HG02884 (cell line): ENCODE results near the gene ZFYVE26.

Experiments
- ATAC-seq: cut with Tn5 transposase; IDR thresholded peaks from one replicate; pipeline ENCODE4 v1.9.1; 2021; ENCODE audit warnings: mild to moderate bottlenecking, moderate library complexity; ENCODE audit not compliant: unreplicated experiment

Gene ZFYVE26

GRCh38 chr14:67817750-67818438 is 1.5 kb upstream of the ZFYVE26 start:
- no peak for ATAC-seq

- ATAC-seq, result no peak
Observed at GRCh38 chr14:67815573-67816225, 691 bp downstream of the ZFYVE26 start.

GRCh38 chr14:67814821-67815220 is 1.6 kb downstream of the ZFYVE26 start:
- ATAC-seq, result no peak

- no peak for ATAC-seq
Observed at GRCh38 chr14:67806246-67806645, 10.1 kb downstream of the ZFYVE26 start.

- ATAC-seq, result no peak
Observed at GRCh38 chr14:67800743-67801142, 15.6 kb downstream of the ZFYVE26 start.

GRCh38 chr14:67798731-67799130 is 17.7 kb downstream of the ZFYVE26 start:
- no peak for ATAC-seq

- no peak for ATAC-seq
Observed at GRCh38 chr14:67787673-67788072, 28.7 kb downstream of the ZFYVE26 start.

GRCh38 chr14:67785270-67786109 is 30.9 kb downstream of the ZFYVE26 start:
- no peak for ATAC-seq

GRCh38 chr14:67784244-67784823 is 32.1 kb downstream of the ZFYVE26 start:
- ATAC-seq, result no peak

GRCh38 chr14:67782090-67782489 is 34.3 kb downstream of the ZFYVE26 start:
- no peak for ATAC-seq

GRCh38 chr14:67778792-67779191 is 37.6 kb downstream of the ZFYVE26 start:
- no peak for ATAC-seq

GRCh38 chr14:67776653-67777322 is 39.6 kb downstream of the ZFYVE26 start:
- ATAC-seq, result no peak

- no peak for ATAC-seq
Observed at GRCh38 chr14:67773844-67774377, 42.5 kb downstream of the ZFYVE26 start.

GRCh38 chr14:67768219-67768618 is 48.2 kb downstream of the ZFYVE26 start:
- no peak for ATAC-seq

- ATAC-seq, result no peak
Observed at GRCh38 chr14:67766035-67766680, 50.2 kb downstream of the ZFYVE26 start.

GRCh38 chr14:67765192-67765834 is 51.1 kb downstream of the ZFYVE26 start:
- ATAC-seq, result no peak

GRCh38 chr14:67764496-67764895 is 51.9 kb downstream of the ZFYVE26 start:
- ATAC-seq, result no peak

GRCh38 chr14:67763158-67763822 is 53.1 kb downstream of the ZFYVE26 start:
- no peak for ATAC-seq

GRCh38 chr14:67762051-67762450 is 54.3 kb downstream of the ZFYVE26 start:
- ATAC-seq, result no peak
